Stimulated activated memory B cell treated with anti-CD40 and anti-IgM and Interleukin-4, amounts not matched to agents 10 μg/mL and 1 μg/mL and 100 μg/mL, for 72 hours (primary cell): ENCODE measurements around the gene ZSCAN18.
A peak's percentile ranks its signal among the peaks of the same experiment; 100 is the strongest.

Experiments used
- ATAC-seq: fragments of 150-1000 bp; cut with Tn5 transposase; 2 replicates; pipeline ENCODE4 v1.10.0; 2021
- H3K27ac Mint-ChIP-seq: one replicate; pipeline ENCODE4 v1.8.0; 2022; ENCODE audit warnings: mild to moderate bottlenecking, mixed read lengths
- H3K27me3 Mint-ChIP-seq: one replicate; pipeline ENCODE4 v1.8.0; 2022; ENCODE audit warnings: mixed read lengths
- H3K36me3 Mint-ChIP-seq: one replicate; pipeline ENCODE4 v1.8.0; 2022; ENCODE audit warnings: mixed read lengths
- H3K4me1 Mint-ChIP-seq: one replicate; pipeline ENCODE4 v1.8.0; 2022; ENCODE audit warnings: mixed read lengths
- H3K4me3 Mint-ChIP-seq: one replicate; pipeline ENCODE4 v1.8.0; 2022; ENCODE audit warnings: mild to moderate bottlenecking, moderate library complexity, mixed read lengths
- H3K9me3 Mint-ChIP-seq: one replicate; pipeline ENCODE4 v1.8.0; 2022; ENCODE audit warnings: mixed read lengths

Gene ZSCAN18

DNA sequence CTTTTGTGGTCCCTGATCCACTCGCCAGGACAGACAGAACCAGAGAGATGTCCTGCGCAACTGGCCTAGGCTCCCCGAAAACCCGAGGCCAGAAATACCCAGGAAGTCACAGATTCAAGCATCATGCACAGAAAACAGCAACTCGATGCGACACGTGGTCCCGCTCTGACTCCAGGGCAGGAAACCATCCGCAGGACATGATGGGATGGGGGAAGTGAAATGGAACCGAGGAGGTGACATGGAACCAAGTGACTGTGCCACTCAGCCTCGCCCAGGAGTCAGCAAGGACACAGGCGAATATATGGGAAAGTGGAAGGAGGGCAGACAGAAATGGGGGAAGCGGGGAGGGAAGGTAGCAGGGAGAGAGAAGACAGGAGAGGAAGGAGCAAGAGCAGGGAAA is 1.1 kb downstream of the ZSCAN18 start:
- H3K4me3 Mint-ChIP-seq, result peak overlapping the region; percentile 84
- no peaks in the 10 kb centered on the region for H3K27me3 Mint-ChIP-seq
- H3K36me3 Mint-ChIP-seq, result peaks cover 44% of the 10 kb centered on the region
- ATAC-seq, result no peak
- H3K4me1 Mint-ChIP-seq, result peaks cover 32% of the 10 kb centered on the region
- peaks cover 14% of the 10 kb centered on the region for H3K9me3 Mint-ChIP-seq
- peak overlapping the region; percentile 99 for H3K27ac Mint-ChIP-seq

GRCh38 chr19:58095328-58095727 is 2.7 kb downstream of the ZSCAN18 start:
- peaks cover 35% of the 10 kb centered on the region for H3K4me1 Mint-ChIP-seq
- no peak for ATAC-seq
- peaks cover 49% of the 10 kb centered on the region for H3K36me3 Mint-ChIP-seq
- no peak overlapping the region for H3K4me3 Mint-ChIP-seq
- no peaks in the 10 kb centered on the region for H3K27me3 Mint-ChIP-seq
- H3K27ac Mint-ChIP-seq, result no peak overlapping the region
- peaks cover 14% of the 10 kb centered on the region for H3K9me3 Mint-ChIP-seq

DNA sequence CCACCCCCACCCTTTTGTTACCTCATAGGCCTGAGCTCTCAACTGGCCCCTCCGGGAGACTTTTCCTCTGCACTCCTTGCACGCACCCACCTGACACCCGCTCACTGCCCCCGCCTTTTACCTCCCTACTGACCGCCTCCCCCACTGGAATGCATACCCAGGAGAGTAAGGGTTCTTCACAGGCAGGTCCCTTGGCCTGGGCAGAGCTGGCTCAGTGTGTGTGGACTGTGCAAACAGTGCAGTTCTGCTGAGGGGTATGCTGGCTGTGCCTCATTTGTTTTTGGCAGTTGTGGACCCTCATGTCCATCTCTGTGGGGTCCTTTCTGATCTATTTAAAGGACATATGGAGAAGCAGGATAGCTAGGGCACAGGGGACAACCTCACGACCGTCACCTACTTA is 5.0 kb downstream of the ZSCAN18 start:
- Mint-ChIP-seq H3K36me3 (peaks cover 58% of the 10 kb centered on the region), H3K9me3 (peaks cover 10% of the 10 kb centered on the region), H3K27ac (no peak overlapping the region), H3K4me3 (no peak overlapping the region), H3K4me1 (peaks cover 28% of the 10 kb centered on the region), H3K27me3 (no peaks in the 10 kb centered on the region)
- ATAC-seq, result no peak

GRCh38 chr19:58091251-58091995 is 6.6 kb downstream of the ZSCAN18 start:
- H3K9me3 Mint-ChIP-seq, result peaks cover 7% of the 10 kb centered on the region
- H3K27me3 Mint-ChIP-seq, result no peaks in the 10 kb centered on the region
- H3K36me3 Mint-ChIP-seq, result peaks cover 60% of the 10 kb centered on the region
- no peak for ATAC-seq
- no peak overlapping the region for H3K27ac Mint-ChIP-seq
- H3K4me3 Mint-ChIP-seq, result no peak overlapping the region
- H3K4me1 Mint-ChIP-seq, result peaks cover 13% of the 10 kb centered on the region

DNA sequence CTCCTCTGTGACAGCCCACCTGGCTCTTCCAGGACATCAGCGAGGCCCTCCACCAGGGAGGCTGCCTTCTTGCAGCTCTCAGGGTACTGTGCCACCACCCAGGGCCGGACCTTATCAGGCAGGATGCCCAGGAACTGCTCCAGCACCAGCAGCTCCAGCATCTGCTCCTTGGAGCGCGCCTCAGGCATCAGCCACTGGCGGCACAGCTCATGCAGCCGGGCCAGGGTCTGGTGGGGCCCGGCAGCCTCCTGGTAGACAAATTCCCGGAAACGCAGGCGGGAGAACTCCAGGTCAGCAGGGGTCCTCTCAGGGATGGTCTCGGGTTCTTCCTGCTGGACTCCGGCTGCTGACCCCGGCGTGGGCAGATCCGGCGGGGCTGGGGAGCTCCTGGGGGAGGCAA is 8.2 kb downstream of the ZSCAN18 start:
- no peak overlapping the region for H3K27ac Mint-ChIP-seq
- H3K4me3 Mint-ChIP-seq, result no peak overlapping the region
- H3K27me3 Mint-ChIP-seq, result no peaks in the 10 kb centered on the region

GRCh38 chr19:58088521-58089052 is 9.4 kb downstream of the ZSCAN18 start:
- Mint-ChIP-seq H3K4me3 (no peak overlapping the region), H3K27ac (no peak overlapping the region), H3K9me3 (peaks cover 6% of the 10 kb centered on the region), H3K27me3 (no peaks in the 10 kb centered on the region), H3K4me1 (peaks cover 5% of the 10 kb centered on the region), H3K36me3 (peaks cover 64% of the 10 kb centered on the region)
- no peak for ATAC-seq

More for the DNA sequence above, 8.2 kb downstream of the ZSCAN18 start:
- Mint-ChIP-seq H3K36me3 (peaks cover 54% of the 10 kb centered on the region), H3K9me3 (peaks cover 7% of the 10 kb centered on the region), H3K4me1 (peaks cover 5% of the 10 kb centered on the region)
- ATAC-seq, result no peak

DNA sequence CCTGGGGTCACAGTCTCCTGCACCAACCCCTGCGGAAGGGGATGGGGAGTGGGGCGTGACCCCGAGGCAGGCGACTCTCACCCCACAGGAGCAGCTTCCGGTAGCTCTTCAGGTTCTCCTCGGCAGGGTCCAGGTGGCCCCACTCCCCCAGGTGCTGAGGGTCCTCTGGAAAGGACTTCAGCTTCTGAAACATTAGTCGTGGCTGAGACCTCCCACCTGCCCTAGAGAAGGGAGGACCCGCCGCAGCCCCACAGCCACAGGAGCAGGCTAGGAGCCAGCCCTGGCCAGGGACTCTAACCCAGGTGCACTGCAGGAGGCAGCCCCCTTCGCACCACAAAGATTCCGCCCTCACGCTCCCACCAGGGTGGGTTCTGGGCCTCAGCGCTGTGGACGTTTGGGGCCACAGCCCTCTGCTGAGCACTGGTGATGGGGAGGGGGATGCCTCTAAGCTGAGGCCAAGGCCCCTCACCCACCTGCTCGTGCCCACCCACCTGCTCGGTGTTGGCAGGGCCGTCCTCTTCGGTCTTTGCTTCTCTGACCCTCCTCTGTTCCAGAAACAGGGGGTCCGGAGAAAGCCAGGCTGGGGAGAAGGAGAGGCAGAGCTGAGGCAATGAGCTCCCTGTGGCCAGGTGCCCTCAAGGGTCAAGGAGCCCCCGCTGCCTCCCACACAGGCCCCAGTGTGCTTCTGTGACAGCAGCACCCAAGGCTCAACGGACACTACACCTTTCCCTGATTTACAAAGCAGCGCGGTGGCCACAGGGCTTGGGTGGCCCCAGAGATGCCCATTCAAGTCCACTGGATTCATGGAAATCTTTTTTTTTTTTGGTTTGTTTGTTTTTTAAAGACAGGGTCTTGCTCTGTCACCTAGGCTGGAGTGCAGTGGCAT is 11.0 kb downstream of the ZSCAN18 start:
- Mint-ChIP-seq H3K27me3 (no peaks in the 10 kb centered on the region), H3K27ac (no peak overlapping the region), H3K4me1 (peaks cover 5% of the 10 kb centered on the region), H3K9me3 (no peaks in the 10 kb centered on the region), H3K36me3 (peaks cover 63% of the 10 kb centered on the region), H3K4me3 (no peak overlapping the region)
- ATAC-seq, result no peak

GRCh38 chr19:58085348-58085875 is 12.6 kb downstream of the ZSCAN18 start:
- no peaks in the 10 kb centered on the region for H3K4me1 Mint-ChIP-seq
- ATAC-seq, result no peak
- no peak overlapping the region for H3K27ac Mint-ChIP-seq
- H3K9me3 Mint-ChIP-seq, result peaks cover 6% of the 10 kb centered on the region
- H3K4me3 Mint-ChIP-seq, result no peak overlapping the region
- peaks cover 73% of the 10 kb centered on the region for H3K36me3 Mint-ChIP-seq
- no peaks in the 10 kb centered on the region for H3K27me3 Mint-ChIP-seq

DNA sequence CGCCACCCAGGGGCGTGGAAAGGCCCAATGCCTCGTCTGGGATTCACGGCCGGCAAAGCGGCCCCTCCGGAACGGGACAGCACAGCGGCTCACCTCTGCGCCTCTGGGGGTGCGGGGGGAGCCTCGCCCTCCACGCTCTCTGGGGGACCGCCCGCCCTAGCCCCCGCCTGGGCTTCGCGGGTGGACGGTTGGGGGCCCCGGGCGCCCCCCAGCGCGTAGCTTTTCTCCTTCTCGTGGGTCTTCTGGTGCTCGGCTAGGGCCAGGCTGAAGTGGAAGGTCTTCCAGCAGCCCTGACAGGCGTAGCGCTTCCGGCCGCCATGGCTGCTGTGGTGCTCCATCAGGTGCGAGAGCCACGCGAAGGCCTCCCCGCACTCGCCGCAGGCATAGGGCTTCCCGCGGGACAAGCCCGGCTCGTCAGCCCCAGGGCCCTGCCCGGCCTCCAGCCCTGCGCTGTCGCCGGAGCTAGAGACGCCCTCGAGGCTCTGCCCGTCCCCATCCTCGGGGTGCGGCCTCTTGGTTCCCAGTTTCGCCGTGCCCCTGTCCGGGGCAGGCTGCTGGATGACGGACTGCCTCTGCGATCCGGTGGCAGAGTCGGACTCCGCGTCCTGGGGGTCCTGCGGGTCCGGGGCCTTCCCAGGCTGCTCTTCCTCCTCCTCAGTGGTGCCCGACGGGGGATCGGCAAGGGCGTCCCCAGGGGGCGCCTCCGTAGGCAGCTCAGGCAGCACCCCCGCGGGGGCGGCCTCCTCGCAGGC is 13.3 kb downstream of the ZSCAN18 start:
- ATAC-seq, result no peak
- no peak overlapping the region for H3K4me3 Mint-ChIP-seq
- H3K9me3 Mint-ChIP-seq, result peaks cover 13% of the 10 kb centered on the region
- no peaks in the 10 kb centered on the region for H3K27me3 Mint-ChIP-seq
- H3K36me3 Mint-ChIP-seq, result peaks cover 75% of the 10 kb centered on the region
- H3K27ac Mint-ChIP-seq, result no peak overlapping the region
- H3K4me1 Mint-ChIP-seq, result no peaks in the 10 kb centered on the region

- Mint-ChIP-seq H3K27me3 (no peaks in the 10 kb centered on the region), H3K27ac (no peak overlapping the region), H3K4me1 (no peaks in the 10 kb centered on the region), H3K4me3 (no peak overlapping the region), H3K9me3 (peaks cover 17% of the 10 kb centered on the region), H3K36me3 (peaks cover 64% of the 10 kb centered on the region)
- no peak for ATAC-seq
Measured at GRCh38 chr19:58083021-58083420, 15.0 kb downstream of the ZSCAN18 start.

GRCh38 chr19:58079792-58080191 is 18.2 kb downstream of the ZSCAN18 start:
- Mint-ChIP-seq H3K9me3 (peaks cover 20% of the 10 kb centered on the region), H3K27me3 (no peaks in the 10 kb centered on the region), H3K4me3 (no peak overlapping the region), H3K4me1 (no peaks in the 10 kb centered on the region), H3K36me3 (peaks cover 51% of the 10 kb centered on the region), H3K27ac (no peak overlapping the region)
- ATAC-seq, result no peak

DNA sequence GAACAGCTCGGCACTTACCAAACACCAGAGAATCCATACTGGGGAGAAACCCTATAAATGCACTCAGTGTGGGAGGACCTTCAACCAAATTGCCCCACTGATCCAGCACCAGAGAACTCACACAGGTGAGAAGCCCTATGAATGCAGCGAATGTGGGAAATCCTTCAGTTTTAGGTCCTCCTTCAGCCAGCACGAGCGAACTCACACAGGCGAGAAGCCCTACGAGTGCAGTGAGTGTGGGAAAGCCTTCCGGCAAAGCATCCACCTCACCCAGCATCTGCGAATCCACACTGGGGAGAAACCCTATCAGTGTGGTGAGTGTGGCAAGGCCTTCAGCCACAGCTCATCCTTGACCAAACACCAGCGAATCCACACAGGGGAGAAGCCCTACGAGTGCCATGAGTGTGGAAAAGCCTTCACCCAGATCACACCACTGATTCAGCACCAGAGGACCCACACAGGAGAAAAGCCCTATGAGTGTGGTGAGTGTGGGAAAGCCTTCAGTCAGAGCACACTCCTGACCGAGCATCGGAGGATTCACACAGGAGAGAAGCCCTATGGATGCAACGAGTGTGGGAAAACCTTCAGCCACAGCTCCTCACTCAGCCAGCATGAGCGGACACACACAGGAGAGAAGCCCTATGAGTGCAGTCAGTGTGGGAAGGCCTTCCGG is 30.7 kb downstream of the ZSCAN18 start:
- no peak for ATAC-seq
- Mint-ChIP-seq H3K4me3 (no peak overlapping the region), H3K27ac (no peak overlapping the region), H3K9me3 (peaks cover 44% of the 10 kb centered on the region), H3K4me1 (no peaks in the 10 kb centered on the region), H3K36me3 (peaks cover 61% of the 10 kb centered on the region), H3K27me3 (no peaks in the 10 kb centered on the region)

- peaks cover 69% of the 10 kb centered on the region for H3K36me3 Mint-ChIP-seq
- H3K9me3 Mint-ChIP-seq, result peaks cover 43% of the 10 kb centered on the region
- H3K27ac Mint-ChIP-seq, result no peak overlapping the region
- H3K4me1 Mint-ChIP-seq, result peaks cover 4% of the 10 kb centered on the region
- H3K4me3 Mint-ChIP-seq, result no peak overlapping the region
- H3K27me3 Mint-ChIP-seq, result no peaks in the 10 kb centered on the region
- ATAC-seq, result no peak
Measured at GRCh38 chr19:58063712-58064111, 34.3 kb downstream of the ZSCAN18 start.

GRCh38 chr19:58060231-58060630 is 37.8 kb downstream of the ZSCAN18 start:
- peaks cover 8% of the 10 kb centered on the region for H3K4me1 Mint-ChIP-seq
- peaks cover 24% of the 10 kb centered on the region for H3K27me3 Mint-ChIP-seq

More at GRCh38 chr19:58060231-58060630, 37.8 kb downstream of the ZSCAN18 start:
- Mint-ChIP-seq H3K4me3 (peak overlapping the region; percentile 77), H3K9me3 (peaks cover 27% of the 10 kb centered on the region), H3K36me3 (peaks cover 56% of the 10 kb centered on the region), H3K27ac (peak overlapping the region; percentile 76)
- ATAC-seq, result no peak
